Ovary (tissue), 3 donors: ENCODE results near the gene EPHA10.

Source experiments
- EP300 ChIP-seq: sonication (generic); formaldehyde crosslinking; IDR thresholded peaks from one replicate; pipeline ENCODE4 v1.6.1; 2017; ENCODE audit warnings: antibody characterized with exemption
- TF ChIP-seq, protein P1 (sequence below), 3 donors: fragments of 450-650 bp in 2 of 3; fragments of 200-600 bp in 1 of 3; IDR thresholded peaks; one replicate each; pipeline versions ENCODE4 v1.5.1 to v1.8.0; 2016 to 2022; ENCODE audit warnings: antibody characterized with exemption in 3 of 3, mild to moderate bottlenecking in 1 of 3
- donor health status: DM: no; HTN: no; CAD: no.

GRCh38 chr1:37794372-37795339 lies 29.7 kb upstream of the EPHA10 start:
- TF ChIP-seq, protein P1, sequence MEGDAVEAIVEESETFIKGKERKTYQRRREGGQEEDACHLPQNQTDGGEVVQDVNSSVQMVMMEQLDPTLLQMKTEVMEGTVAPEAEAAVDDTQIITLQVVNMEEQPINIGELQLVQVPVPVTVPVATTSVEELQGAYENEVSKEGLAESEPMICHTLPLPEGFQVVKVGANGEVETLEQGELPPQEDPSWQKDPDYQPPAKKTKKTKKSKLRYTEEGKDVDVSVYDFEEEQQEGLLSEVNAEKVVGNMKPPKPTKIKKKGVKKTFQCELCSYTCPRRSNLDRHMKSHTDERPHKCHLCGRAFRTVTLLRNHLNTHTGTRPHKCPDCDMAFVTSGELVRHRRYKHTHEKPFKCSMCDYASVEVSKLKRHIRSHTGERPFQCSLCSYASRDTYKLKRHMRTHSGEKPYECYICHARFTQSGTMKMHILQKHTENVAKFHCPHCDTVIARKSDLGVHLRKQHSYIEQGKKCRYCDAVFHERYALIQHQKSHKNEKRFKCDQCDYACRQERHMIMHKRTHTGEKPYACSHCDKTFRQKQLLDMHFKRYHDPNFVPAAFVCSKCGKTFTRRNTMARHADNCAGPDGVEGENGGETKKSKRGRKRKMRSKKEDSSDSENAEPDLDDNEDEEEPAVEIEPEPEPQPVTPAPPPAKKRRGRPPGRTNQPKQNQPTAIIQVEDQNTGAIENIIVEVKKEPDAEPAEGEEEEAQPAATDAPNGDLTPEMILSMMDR (IDR thresholded peaks at IDR 0.05), result no peak
- TF ChIP-seq EP300, result no peak
